ENCODE data around the gene LRP11.
"Not testable (repeated sequence)": the region's sequence is repeated elsewhere in the genome, so short reads cannot be mapped to it uniquely, and the experiment has no call there.

Gene LRP11

GRCh38 chr6:149897855-149898744 is 33.9 kb upstream of the LRP11 start, which contains the start of gene RAET1E:
TSS of gene RAET1E (minus strand) at chr6:149898113. CDS start at chr6:149890901, 7,212 bp downstream.
- DNase-seq, result no peak

DNA sequence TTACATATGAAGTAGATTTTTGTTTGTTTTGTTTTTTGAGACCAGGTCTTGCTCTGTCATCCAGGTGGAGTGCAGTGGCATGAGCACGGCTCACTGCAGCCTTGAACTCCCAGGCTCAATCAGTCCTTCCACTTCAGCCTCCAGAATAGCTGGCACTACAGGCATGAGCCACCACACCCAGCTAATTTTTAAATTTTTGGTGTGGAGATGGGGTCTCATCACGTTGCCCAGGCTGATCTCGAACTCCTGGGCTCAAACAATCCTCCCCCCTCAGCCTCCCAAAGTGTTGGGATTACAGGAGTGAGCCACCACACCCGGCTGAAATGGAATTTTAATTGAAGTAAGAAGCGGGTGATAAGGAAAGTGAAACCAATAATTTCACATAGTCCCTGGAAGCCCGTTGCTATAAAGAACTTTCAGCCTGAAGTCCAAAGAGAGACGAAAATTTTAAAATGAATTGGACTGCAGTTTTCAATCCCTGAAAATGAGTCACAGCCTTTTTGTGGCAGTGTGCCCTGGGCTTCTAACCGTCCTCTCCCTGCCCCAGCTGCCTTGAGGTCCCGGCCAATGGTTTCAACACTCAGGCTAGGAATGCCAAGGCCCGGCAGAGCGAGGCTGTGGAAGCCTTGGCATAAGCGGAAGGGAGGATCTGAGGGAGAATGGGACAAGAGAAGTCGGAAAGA is 33.0 kb upstream of the LRP11 start:
- DNase-seq, result peak; percentile 63

DNA sequence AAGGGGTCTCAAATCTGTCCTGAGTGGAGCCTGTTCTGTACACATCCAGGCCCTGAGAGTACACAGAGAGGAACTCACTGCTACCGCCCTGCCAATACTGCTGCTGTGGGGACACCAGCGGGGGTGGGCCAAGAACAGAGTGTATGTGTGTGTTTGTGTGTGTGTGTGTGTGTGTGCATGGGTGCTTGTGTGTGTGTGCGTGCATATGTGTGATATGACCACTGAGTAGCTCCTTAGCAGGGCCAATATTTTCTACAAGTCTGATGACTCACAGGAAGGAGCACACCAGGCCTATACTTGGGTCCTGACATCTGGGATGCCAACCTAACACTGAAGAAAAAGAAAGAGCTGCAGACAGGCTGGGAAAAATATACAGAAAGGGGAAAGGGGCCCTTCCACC is 32.3 kb upstream of the LRP11 start:
- DNase-seq, result no peak

DNA sequence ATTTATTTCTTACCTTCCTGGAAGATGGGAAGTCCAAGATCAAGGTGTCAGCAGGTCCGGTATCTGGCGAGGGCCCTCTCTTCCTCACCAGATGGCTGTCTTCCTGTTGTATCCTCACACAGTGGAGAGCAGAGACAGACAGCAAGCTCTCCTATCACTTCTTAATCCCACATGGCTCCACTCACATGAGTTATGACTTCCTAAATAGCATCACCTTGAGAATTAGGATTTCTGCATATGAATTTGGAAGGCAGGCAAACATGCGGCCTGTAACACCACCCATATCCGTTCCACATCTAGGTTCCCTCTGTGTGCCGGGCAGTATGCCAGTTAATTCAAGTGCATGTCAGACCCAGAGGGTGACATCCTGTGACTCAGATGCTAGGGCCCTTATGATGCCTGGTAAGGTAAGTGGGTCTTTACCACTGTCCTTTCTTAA is 31.7 kb upstream of the LRP11 start:
- DNase-seq, result no peak

GRCh38 chr6:149895048-149895590 is 31.0 kb upstream of the LRP11 start:
- DNase-seq, result peak; percentile 3

DNA sequence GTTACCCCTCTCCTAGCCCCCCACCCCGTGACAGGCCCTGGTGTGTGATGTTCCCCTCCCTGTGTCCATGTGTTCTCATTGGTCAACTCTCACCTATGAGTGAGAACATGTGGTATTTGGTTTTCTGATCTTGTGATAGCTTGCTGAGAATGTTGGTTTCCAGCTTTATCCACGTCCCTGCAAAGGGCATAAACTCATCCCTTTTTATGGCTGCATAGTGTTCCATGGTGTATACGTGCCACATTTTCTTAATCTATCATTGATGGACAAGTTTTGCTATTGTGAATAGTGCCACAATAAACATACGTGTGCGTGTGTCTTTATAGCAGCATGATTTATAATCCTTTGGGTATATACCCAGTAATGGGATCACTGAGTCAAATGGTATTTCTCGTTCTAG is 27.7 kb upstream of the LRP11 start:
- DNase-seq, result not testable (repeated sequence)

- no peak for DNase-seq
These were observed 27.1 kb upstream of the LRP11 start for GRCh38 chr6:149891259-149891658.

GRCh38 chr6:149890629-149891045 is 26.5 kb upstream of the LRP11 start:
- no peak for DNase-seq

- no peak for DNase-seq
These were observed 25.2 kb upstream of the LRP11 start for GRCh38 chr6:149889326-149889725.

DNA sequence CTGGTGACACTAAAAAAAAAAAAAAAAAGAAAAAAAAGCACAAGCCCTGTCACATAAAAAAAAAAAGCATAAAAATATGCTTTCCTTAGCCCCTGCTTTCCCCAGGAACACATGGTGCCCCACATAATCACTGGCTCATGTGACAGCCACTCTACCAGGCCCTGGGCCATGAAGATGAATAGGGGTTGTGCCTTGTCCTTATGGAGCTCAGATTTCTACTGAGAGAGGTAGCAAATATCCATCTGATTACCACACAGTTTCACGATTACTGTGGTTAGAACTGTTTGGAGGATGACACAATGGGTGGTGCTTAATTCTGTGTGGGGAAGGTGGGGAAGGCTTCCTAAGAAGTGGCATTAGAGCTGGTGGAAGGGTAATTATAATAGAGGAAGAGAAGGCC is 24.5 kb upstream of the LRP11 start:
- no peak for DNase-seq

DNA sequence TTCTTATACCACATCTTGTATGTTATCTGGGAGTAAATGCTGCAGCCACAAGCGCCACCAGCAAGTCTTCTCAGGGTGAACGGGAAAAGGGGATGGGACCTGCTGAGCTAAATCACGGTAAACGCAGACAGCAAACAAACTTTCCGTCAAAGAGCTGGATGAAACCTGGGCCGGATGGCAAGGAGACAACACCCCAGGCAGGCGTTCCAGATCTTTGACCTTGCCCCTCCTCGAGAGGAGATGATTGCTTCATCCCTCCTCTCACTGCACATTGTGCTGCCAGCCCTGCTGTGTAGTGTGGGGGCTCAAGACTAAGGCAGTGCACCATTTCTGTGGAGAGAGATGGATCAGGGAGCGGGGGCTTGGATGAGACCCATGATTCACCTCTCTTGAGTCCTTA is 23.9 kb upstream of the LRP11 start:
- no peak for DNase-seq

- no peak for DNase-seq
These were observed 23.2 kb upstream of the LRP11 start for GRCh38 chr6:149887343-149887742.

- no peak for DNase-seq
These were observed 21.7 kb upstream of the LRP11 start for GRCh38 chr6:149885888-149886287.

DNA sequence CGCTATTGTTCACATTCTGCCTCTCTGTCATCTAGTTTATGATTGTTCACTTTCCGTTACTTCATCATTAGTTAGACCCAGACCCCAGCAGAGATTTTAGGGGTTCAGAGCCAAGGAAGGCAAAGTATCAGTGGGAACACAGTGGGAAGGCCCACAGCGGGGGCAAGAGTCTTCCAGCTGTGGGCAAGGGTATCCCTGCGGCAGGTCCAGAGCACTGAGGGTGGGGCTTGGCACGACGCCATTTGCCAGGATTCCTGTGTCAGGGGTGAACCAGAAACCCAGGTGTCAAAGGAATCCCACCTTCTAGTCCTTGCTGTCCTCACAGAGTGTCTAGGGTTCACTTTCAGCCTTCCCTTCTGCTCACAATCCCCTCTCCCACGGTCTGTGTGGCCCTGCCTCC is 20.5 kb upstream of the LRP11 start:
- DNase-seq, result no peak

GRCh38 chr6:149884215-149884614 is 20.1 kb upstream of the LRP11 start:
- no peak for DNase-seq

DNA sequence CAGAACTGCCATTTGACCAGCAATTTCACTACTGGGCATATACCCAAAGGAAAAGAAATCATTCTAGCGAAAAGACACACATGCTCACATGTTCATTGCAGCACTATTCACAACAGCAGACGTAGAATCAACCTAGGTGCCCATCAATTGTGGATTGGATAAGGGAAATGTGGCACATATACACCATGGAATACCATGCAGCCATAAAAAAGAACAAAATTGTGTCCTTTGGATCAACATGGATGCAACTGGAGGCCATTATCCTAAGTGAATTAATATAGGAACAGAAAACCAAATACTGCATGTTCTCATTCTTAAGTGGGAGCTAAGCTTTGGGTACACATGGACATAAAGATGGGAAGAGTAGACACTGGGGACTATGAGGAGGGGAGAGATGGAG is 17.7 kb upstream of the LRP11 start:
- no peak for DNase-seq

GRCh38 chr6:149881066-149881766 is 17.1 kb upstream of the LRP11 start:
- DNase-seq, result no peak

- no peak for DNase-seq
These were observed 13.5 kb upstream of the LRP11 start for GRCh38 chr6:149877659-149878058.

DNA sequence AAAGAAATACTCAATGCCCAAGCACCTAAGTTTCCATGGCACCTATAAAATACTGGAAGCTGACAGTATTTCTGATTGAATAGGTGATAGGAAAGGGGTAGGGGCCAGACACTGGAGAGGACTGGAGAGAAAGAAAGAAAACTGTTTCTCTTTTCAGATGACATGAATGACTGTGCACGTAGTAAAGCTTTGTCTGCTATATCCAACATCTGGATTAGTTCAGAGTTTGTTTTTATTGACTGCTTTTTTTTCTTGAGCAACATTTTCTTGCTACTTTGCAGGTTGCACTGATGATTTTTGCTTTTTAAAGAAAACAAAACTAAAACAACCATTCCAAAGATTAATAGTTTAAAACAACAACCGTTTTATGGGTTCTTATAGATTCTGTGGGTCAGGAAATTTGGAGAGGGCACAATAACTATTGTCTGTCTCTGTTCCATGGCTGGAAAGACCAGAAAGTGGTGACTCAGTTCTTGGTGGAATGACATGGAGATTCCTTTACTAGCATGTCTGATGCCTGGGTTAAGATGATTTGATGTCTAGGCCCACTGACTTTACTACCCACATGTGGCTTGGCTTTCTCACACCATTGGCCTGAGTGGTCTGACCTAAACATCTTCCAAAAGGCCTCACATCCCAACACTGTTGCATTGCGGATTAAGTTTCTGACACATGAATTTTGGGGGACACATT is 12.2 kb upstream of the LRP11 start:
- DNase-seq, result no peak

DNA sequence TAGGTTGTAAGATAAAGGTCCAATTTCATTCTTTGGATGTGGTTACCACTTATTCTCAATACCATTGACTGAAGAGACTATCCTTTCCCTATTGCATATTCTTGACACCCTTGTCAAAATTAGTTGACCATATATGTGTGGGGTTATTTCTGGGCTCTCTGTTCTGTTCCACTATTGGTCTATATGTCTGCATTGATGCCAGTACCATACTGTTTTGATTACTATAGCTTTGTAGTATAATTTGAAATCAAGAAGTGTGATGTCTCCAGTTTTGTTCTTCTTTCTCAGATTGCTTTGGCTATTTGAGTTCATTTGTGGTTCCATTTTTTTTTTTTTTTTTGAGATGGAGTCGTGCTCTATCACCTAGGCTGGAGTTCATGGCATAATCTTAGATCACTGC is 8.1 kb upstream of the LRP11 start:
- no peak for DNase-seq

DNA sequence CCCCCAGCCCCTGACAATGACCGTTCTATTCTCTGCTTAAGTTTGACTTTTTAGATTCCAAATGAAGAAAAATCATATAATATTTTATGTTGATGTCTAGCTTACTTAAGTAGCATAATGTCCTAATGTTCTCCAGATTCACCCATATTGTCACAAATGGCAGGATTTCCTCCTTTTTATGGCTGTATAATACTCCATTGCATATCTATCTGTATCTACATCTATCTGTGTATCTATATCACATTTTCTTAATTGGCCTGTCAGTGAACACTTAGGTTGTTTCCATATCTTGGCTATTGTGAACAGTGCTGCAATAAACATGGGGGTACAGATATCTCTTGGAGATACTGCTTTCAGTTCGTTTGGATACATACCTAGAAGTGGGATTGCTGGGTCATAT is 7.0 kb upstream of the LRP11 start:
- DNase-seq, result no peak

DNA sequence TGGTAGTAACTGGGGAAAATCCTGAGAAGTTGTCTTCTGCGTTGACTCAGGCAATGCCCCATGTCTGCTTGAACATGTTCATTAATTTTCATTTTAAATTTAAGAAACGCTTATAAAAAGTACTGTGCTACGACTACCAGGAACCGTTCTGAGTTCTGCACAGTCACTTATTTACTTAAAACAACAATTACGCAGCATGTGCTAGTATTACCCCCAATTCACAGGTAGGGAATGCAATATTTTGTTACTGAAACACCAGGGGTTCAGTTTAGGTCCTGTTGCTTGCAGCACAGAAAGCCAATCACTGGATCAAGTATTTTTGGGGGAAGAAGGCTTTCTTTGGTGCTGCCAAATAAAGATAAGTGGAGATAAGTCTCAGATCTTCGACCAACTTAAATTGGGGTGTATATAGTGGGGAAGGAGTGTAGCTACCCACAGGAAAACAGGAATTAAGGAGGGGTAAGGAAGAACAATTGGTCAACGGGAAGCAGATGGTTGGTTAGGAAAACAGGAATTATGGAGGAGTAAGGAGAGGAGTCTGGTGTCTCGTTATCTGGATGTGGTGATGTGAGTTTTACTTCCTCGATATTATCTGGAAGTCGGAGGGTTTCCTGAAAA is 5.2 kb upstream of the LRP11 start:
- DNase-seq, result no peak

Measured in midbrain (tissue), 1 donor.